HCT116 (cell line): ENCODE data around the gene KXD1.

ENCODE experiments used
- EZH2phosphoT487 ChIP-seq: fragments of 200-600 bp; IDR thresholded peaks from 2 replicates; pipeline ENCODE4 v1.6.1; 2018; ENCODE audit warnings: antibody characterized with exemption, borderline replicate concordance
- POLR2A ChIP-seq: IDR thresholded peaks from 2 replicates; pipeline ENCODE4 v1.7.0; 2011; ENCODE audit warnings: borderline replicate concordance; ENCODE audit not compliant: insufficient read depth, insufficient read length; ENCODE audit errors: extremely low read depth
- POLR2AphosphoS5 ChIP-seq: IDR thresholded peaks from 2 replicates; pipeline ENCODE4 v1.6.1; 2011; ENCODE audit warnings: mild to moderate bottlenecking, low read depth, low read length, moderate library complexity
- RAD21 ChIP-seq: IDR thresholded peaks from 2 replicates; pipeline ENCODE4 v1.6.1; 2012; ENCODE audit warnings: low read depth, mild to moderate bottlenecking
- SP1 ChIP-seq: IDR thresholded peaks from 2 replicates; pipeline ENCODE4 v1.6.1; 2012; ENCODE audit warnings: low read depth
- SRF ChIP-seq: IDR thresholded peaks from 2 replicates; pipeline ENCODE4 v1.6.1; 2012; ENCODE audit warnings: low read depth
- ZNF274 ChIP-seq: fragments of 200-500 bp; sonication (Bioruptor generic); IDR thresholded peaks from 2 replicates; pipeline ENCODE4 v1.6.1; 2014; ENCODE audit warnings: mild to moderate bottlenecking, low read depth, low read length, inconsistent platforms
- TF ChIP-seq, protein P1 (sequence below), 3 experiments: fragments of 200-600 bp in 1 of 3; sonication (generic) in 1 of 3; IDR thresholded peaks in 2 of 3; conservative IDR thresholded peaks in 1 of 3; 2 replicates each; pipeline ENCODE4 v1.5.1; 2012 to 2017; ENCODE audit warnings: low read depth in 2 of 3, low read length in 2 of 3, antibody characterized with exemption in 1 of 3, borderline replicate concordance in 1 of 3, control low read depth in 1 of 3, mild to moderate bottlenecking in 1 of 3, mixed read lengths in 1 of 3, mixed run types in 1 of 3, moderate library complexity in 1 of 3; ENCODE audit not compliant: insufficient read depth in 1 of 3

GRCh38 chr19:18587561-18587960 is 29.9 kb downstream of the KXD1 start:
- TF ChIP-seq POLR2AphosphoS5, result no peak
- TF ChIP-seq RAD21, result no peak
- TF ChIP-seq SRF, result no peak
- TF ChIP-seq POLR2A, result no peak
- TF ChIP-seq, protein P1, sequence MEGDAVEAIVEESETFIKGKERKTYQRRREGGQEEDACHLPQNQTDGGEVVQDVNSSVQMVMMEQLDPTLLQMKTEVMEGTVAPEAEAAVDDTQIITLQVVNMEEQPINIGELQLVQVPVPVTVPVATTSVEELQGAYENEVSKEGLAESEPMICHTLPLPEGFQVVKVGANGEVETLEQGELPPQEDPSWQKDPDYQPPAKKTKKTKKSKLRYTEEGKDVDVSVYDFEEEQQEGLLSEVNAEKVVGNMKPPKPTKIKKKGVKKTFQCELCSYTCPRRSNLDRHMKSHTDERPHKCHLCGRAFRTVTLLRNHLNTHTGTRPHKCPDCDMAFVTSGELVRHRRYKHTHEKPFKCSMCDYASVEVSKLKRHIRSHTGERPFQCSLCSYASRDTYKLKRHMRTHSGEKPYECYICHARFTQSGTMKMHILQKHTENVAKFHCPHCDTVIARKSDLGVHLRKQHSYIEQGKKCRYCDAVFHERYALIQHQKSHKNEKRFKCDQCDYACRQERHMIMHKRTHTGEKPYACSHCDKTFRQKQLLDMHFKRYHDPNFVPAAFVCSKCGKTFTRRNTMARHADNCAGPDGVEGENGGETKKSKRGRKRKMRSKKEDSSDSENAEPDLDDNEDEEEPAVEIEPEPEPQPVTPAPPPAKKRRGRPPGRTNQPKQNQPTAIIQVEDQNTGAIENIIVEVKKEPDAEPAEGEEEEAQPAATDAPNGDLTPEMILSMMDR (IDR thresholded peaks at IDR 0.05 in 2 of 3, conservative IDR thresholded peaks at IDR 0.05 in 1 of 3; ENCODE audit: borderline replicate concordance in 1 of 3, insufficient read depth in 1 of 3, low read depth in 2 of 3, low read length in 2 of 3), result no peak
- TF ChIP-seq SP1, result no peak
- no peak for TF ChIP-seq EZH2phosphoT487
- no peak for TF ChIP-seq ZNF274
